Measurements from ENCODE around the gene FNIP2. TPM values are rescaled to one million over a fixed set of nuclear protein-coding genes. Genes with fewer than 3 reads are reported as not detected.

Gene FNIP2
- total and polyA plus RNA-seq, 10 of the 15 experiments (the other 5 are each of a cell fraction or from before 2014, with no cell fraction given) = 0.03 to 0.38 (median 0.15) TPM

DNA sequence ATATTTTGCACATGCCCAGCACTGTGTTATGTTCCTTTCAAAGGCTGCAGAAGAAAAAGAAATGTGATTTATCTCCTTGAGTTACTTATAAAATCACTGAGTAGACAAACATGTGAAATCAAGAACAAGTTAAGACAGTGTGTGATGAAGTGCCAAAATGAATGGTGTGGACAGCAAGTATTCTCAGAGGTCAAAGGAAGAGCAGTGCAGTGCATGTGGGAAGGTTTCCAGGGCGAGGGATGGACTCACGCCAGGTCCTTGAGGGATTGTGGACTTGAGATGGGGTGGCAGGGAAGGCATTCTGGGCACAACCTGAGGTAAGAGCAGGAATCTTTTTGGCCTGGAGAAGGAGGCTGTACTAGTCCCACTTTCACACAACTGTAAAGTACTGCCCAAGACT, 115.5 kb downstream of the FNIP2 start:
- Histone ChIP-seq H3K27me3 (replicated peaks in 1 of 2; ENCODE audit: control insufficient read depth in 2 of 2, insufficient read depth in 2 of 2, low read length in 1 of 2) (no peaks in the 10 kb centered on the region), H3K9me3 (replicated peaks; ENCODE audit: control insufficient read depth, insufficient read depth, low read length) (no peaks in the 10 kb centered on the region; the same call in 2 of the 3 replicates), H3K4me1 (ENCODE audit: control insufficient read depth, insufficient read depth, low read length) (no peaks in the 10 kb centered on the region; the same call in 1 of the 2 replicates), H3K27ac (ENCODE audit: control insufficient read depth, insufficient read depth) (no peak overlapping the region), H4K20me1 (ENCODE audit: control insufficient read depth, insufficient read depth) (no peaks in the 10 kb centered on the region), H3K36me3 (ENCODE audit: control insufficient read depth in 2 of 2, insufficient read depth in 2 of 2, low read length in 1 of 2) (no peaks in the 10 kb centered on the region), H3K4me2 (ENCODE audit: control insufficient read depth, insufficient read depth) (no peak overlapping the region), H3K79me2 (ENCODE audit: control insufficient read depth, insufficient read depth, low read length) (no peaks in the 10 kb centered on the region), H3K9ac (ENCODE audit: control insufficient read depth, insufficient read depth, low read length) (no peak overlapping the region), H2AFZ (ENCODE audit: control insufficient read depth, low read depth, low read length) (no peak overlapping the region), H3K4me3 (no peak overlapping the region)
- ChIA-PET POLR2A (no interaction called here), SMC1A (ENCODE audit: uncharacterized antibody, unreplicated experiment) (no interaction called here), RAD21 (ENCODE audit: unreplicated experiment) (interaction anchor here (1.2 kb wide), 1 partner anchor 132 kb away, joined by 3 read pairs; no protein-coding TSS in a partner anchor), CTCF (interaction anchor here (1.0 kb wide), 1 partner anchor 23 kb away, joined by 3 read pairs; no protein-coding TSS in a partner anchor)
- intact Hi-C loops (cut with micrococcal nuclease; ENCODE audit: unreplicated experiment) = no loop called here
- FAIRE-seq (no peak), DNase-seq (ENCODE audit: low read depth, low spot score) (no peak), ATAC-seq (no peak)
- in situ Hi-C loops (cut with MboI) = no loop called here
- TF ChIP-seq, protein P1, sequence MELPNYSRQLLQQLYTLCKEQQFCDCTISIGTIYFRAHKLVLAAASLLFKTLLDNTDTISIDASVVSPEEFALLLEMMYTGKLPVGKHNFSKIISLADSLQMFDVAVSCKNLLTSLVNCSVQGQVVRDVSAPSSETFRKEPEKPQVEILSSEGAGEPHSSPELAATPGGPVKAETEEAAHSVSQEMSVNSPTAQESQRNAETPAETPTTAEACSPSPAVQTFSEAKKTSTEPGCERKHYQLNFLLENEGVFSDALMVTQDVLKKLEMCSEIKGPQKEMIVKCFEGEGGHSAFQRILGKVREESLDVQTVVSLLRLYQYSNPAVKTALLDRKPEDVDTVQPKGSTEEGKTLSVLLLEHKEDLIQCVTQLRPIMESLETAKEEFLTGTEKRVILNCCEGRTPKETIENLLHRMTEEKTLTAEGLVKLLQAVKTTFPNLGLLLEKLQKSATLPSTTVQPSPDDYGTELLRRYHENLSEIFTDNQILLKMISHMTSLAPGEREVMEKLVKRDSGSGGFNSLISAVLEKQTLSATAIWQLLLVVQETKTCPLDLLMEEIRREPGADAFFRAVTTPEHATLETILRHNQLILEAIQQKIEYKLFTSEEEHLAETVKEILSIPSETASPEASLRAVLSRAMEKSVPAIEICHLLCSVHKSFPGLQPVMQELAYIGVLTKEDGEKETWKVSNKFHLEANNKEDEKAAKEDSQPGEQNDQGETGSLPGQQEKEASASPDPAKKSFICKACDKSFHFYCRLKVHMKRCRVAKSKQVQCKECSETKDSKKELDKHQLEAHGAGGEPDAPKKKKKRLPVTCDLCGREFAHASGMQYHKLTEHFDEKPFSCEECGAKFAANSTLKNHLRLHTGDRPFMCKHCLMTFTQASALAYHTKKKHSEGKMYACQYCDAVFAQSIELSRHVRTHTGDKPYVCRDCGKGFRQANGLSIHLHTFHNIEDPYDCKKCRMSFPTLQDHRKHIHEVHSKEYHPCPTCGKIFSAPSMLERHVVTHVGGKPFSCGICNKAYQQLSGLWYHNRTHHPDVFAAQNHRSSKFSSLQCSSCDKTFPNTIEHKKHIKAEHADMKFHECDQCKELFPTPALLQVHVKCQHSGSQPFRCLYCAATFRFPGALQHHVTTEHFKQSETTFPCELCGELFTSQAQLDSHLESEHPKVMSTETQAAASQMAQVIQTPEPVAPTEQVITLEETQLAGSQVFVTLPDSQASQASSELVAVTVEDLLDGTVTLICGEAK (IDR thresholded peaks at IDR 0.05; ENCODE audit: borderline replicate concordance) = no peak
- no peak for TF ChIP-seq PAX8 (IDR thresholded peaks at IDR 0.05)
- no peak for TF ChIP-seq MTA2 (IDR thresholded peaks at IDR 0.05; ENCODE audit: low read depth)
- no peak for TF ChIP-seq ESRRA (IDR thresholded peaks at IDR 0.05; ENCODE audit: low read length)
- no peak for TF ChIP-seq SMARCA5 (IDR thresholded peaks at IDR 0.05)
- TF ChIP-seq NFYA (IDR thresholded peaks at IDR 0.05; ENCODE audit: borderline replicate concordance, low read depth, low read length) = no peak
- TF ChIP-seq PML (IDR thresholded peaks at IDR 0.05; ENCODE audit: low read length) = no peak
- TF ChIP-seq SIX5 (IDR thresholded peaks at IDR 0.05; ENCODE audit: low read depth, low read length, severe bottlenecking) = no peak
- no peak for TF ChIP-seq YBX1 (IDR thresholded peaks at IDR 0.05)
- TF ChIP-seq MEF2A (IDR thresholded peaks at IDR 0.05; ENCODE audit: insufficient read depth, low read depth, low read length) = no peak
- no peak for TF ChIP-seq NBN (IDR thresholded peaks at IDR 0.05)
- TF ChIP-seq, protein P2, sequence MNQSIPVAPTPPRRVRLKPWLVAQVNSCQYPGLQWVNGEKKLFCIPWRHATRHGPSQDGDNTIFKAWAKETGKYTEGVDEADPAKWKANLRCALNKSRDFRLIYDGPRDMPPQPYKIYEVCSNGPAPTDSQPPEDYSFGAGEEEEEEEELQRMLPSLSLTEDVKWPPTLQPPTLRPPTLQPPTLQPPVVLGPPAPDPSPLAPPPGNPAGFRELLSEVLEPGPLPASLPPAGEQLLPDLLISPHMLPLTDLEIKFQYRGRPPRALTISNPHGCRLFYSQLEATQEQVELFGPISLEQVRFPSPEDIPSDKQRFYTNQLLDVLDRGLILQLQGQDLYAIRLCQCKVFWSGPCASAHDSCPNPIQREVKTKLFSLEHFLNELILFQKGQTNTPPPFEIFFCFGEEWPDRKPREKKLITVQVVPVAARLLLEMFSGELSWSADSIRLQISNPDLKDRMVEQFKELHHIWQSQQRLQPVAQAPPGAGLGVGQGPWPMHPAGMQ (IDR thresholded peaks at IDR 0.05; ENCODE audit: borderline replicate concordance) = no peak
- no peak for TF ChIP-seq NFXL1 (IDR thresholded peaks at IDR 0.05; ENCODE audit: borderline replicate concordance)
- TF ChIP-seq IRF4 (IDR thresholded peaks at IDR 0.05; ENCODE audit: low read depth, low read length) = no peak
- no peak for TF ChIP-seq RELA (IDR thresholded peaks at IDR 0.05; ENCODE audit: borderline replicate concordance, partially characterized antibody)
- no peak for TF ChIP-seq RB1 (IDR thresholded peaks at IDR 0.05; ENCODE audit: borderline replicate concordance)
- TF ChIP-seq, protein P3, sequence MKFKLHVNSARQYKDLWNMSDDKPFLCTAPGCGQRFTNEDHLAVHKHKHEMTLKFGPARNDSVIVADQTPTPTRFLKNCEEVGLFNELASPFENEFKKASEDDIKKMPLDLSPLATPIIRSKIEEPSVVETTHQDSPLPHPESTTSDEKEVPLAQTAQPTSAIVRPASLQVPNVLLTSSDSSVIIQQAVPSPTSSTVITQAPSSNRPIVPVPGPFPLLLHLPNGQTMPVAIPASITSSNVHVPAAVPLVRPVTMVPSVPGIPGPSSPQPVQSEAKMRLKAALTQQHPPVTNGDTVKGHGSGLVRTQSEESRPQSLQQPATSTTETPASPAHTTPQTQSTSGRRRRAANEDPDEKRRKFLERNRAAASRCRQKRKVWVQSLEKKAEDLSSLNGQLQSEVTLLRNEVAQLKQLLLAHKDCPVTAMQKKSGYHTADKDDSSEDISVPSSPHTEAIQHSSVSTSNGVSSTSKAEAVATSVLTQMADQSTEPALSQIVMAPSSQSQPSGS (IDR thresholded peaks at IDR 0.05; ENCODE audit: low read length) = no peak
- no peak for TF ChIP-seq JUNB (IDR thresholded peaks at IDR 0.05)
- BruUV-seq (replicated peaks) = no TSS peak
- WGBS (ENCODE audit: insufficient coverage, insufficient replicate concordance, low lambda C conversion rate, missing lambda C conversion rate) = 57% methylated on average over 2 of the region's 2 CpGs

Measured in GM12878 (cell line).